A673 (cell line): ENCODE results near the gene HUS1. TPM values are rescaled to one million over a fixed set of nuclear protein-coding genes. Genes with fewer than 3 reads are reported as not detected.
"Not testable (repeated sequence)": the region's sequence is repeated elsewhere in the genome, so short reads cannot be mapped to it uniquely, and the experiment has no call there.

ENCODE experiments used
- BruUV-seq: library from RNA; stranded (reverse); fragments of 400-500 nt; replicated peaks from 2 replicates; lab custom pipeline; 2021; lab: Mats Ljungman, UMichigan
- CTCF ChIA-PET: fragments of 300-600 bp; sonication (Branson Sonifier 250); formaldehyde crosslinking; loops from one replicate; lab custom pipeline; 2022; ENCODE audit warnings: antibody characterized with exemption; lab: Charles Lee
- POLR2A ChIA-PET: fragments of 300-600 bp; sonication (Branson Sonifier 250); formaldehyde crosslinking; loops from one replicate; lab custom pipeline; 2022; ENCODE audit warnings: antibody characterized with exemption; ENCODE audit not compliant: low non-redundant PET; lab: Charles Lee
- DNase-seq: peaks from one replicate; pipeline ENCODE4 v3.0.0-alpha.2; 2015; ENCODE audit warnings: low spot score
- H3K27ac ChIP-seq: fragments of 200-600 bp; sonication (generic); 2 replicates; pipeline ENCODE4 v1.5.1; 2016; ENCODE audit warnings: mixed run types, low read depth, mild to moderate bottlenecking, mixed read lengths, antibody characterized with exemption, low read length; ENCODE audit not compliant: poor library complexity, severe bottlenecking
- H3K27me3 ChIP-seq: fragments of 200-600 bp; sonication (generic); replicated peaks from 2 replicates; pipeline ENCODE4 v1.6.1; 2017; ENCODE audit warnings: mixed run types, low read depth, mild to moderate bottlenecking, mixed read lengths, antibody characterized with exemption, low read length; ENCODE audit not compliant: insufficient read depth, poor library complexity
- H3K36me3 ChIP-seq: fragments of 200-600 bp; sonication (generic); 2 replicates; pipeline ENCODE4 v1.6.1; 2016; ENCODE audit warnings: mixed run types, mild to moderate bottlenecking, mixed read lengths, antibody characterized with exemption, low read length; ENCODE audit not compliant: insufficient read depth, poor library complexity, severe bottlenecking
- H3K4me1 ChIP-seq: fragments of 200-600 bp; sonication (generic); 2 replicates; pipeline ENCODE4 v1.6.1; 2017; ENCODE audit warnings: mixed run types, mild to moderate bottlenecking, mixed read lengths, antibody characterized with exemption, low read length; ENCODE audit not compliant: insufficient read depth, poor library complexity, severe bottlenecking
- H3K4me3 ChIP-seq: fragments of 200-600 bp; sonication (generic); 2 replicates; pipeline ENCODE4 v1.5.1; 2016; ENCODE audit warnings: low read depth, mixed run types, mild to moderate bottlenecking, mixed read lengths, low read length; ENCODE audit not compliant: poor library complexity, severe bottlenecking
- H3K9me3 ChIP-seq: fragments of 200-600 bp; sonication (generic); 2 replicates; pipeline ENCODE4 v1.6.1; 2016; ENCODE audit warnings: mixed run types, low read depth, mild to moderate bottlenecking, mixed read lengths, antibody characterized with exemption, low read length; ENCODE audit not compliant: poor library complexity, severe bottlenecking
- CTCF ChIP-seq: fragments of 300-800, 200-600 bp; sonication (generic); conservative IDR thresholded peaks from 2 replicates; pipeline ENCODE4 v1.5.1; 2017; ENCODE audit warnings: low read depth, mild to moderate bottlenecking, antibody characterized with exemption, low read length, moderate library complexity, mixed read lengths
- EZH2 ChIP-seq: fragments of 200-600 bp; sonication (generic); IDR thresholded peaks from 2 replicates; pipeline ENCODE4 v1.6.1; 2017; ENCODE audit warnings: borderline replicate concordance, low read depth, mild to moderate bottlenecking, mixed read lengths, antibody characterized with exemption, low read length; ENCODE audit not compliant: poor library complexity, severe bottlenecking
- intact Hi-C: fragments of 100-400 bp; cut with micrococcal nuclease; formaldehyde crosslinking; loops from one replicate; pipeline ENCODE4 v1.10.0; 2022; ENCODE audit not compliant: unreplicated experiment
- total RNA-seq: library from RNA; stranded (reverse); gene quantifications from 2 replicates; pipeline ENCODE4 v1.2.3, GENCODE V29; 2021

The HUS1 gene
- total RNA-seq, 1 experiment from 2014 or later = 53.3 TPM

- Histone ChIP-seq H3K9me3 (no peaks in the 10 kb centered on the region), H3K27ac (no peak overlapping the region), H3K4me1 (no peaks in the 10 kb centered on the region), H3K4me3 (no peak overlapping the region), H3K36me3 (no peaks in the 10 kb centered on the region), H3K27me3 (no peaks in the 10 kb centered on the region)
- no peak for DNase-seq
- intact Hi-C loops = no loop called here
- TF ChIP-seq EZH2 (no peak), CTCF (no peak)
- ChIA-PET CTCF (no interaction called here), POLR2A (no interaction called here)
- BruUV-seq = no TSS peak
Measured at GRCh38 chr7:47931005-47932004, 48.1 kb downstream of the HUS1 start.

- no peak for DNase-seq
- no peaks in the 10 kb centered on the region for H3K4me1 ChIP-seq
- H3K36me3 ChIP-seq = no peaks in the 10 kb centered on the region
- no peaks in the 10 kb centered on the region for H3K9me3 ChIP-seq
- no peaks in the 10 kb centered on the region for H3K27me3 ChIP-seq
- POLR2A ChIA-PET = no interaction called here
- no peak overlapping the region for H3K4me3 ChIP-seq
- intact Hi-C loops = no loop called here
- BruUV-seq = no TSS peak
- TF ChIP-seq CTCF (no peak), EZH2 (no peak)
- CTCF ChIA-PET = no interaction called here
- no peak overlapping the region for H3K27ac ChIP-seq
Measured at GRCh38 chr7:47924266-47924665, 55.1 kb downstream of the HUS1 start.

- POLR2A ChIA-PET, H3K9me3 ChIP-seq, H3K36me3 ChIP-seq, intact Hi-C loops, H3K27ac ChIP-seq, H3K4me3 ChIP-seq, H3K4me1 ChIP-seq, H3K27me3 ChIP-seq, DNase-seq, CTCF ChIA-PET, BruUV-seq: not testable (repeated sequence)
Measured at GRCh38 chr7:47923081-47923875, 56.1 kb downstream of the HUS1 start.

- H3K9me3 ChIP-seq, intact Hi-C loops, H3K4me3 ChIP-seq, H3K27ac ChIP-seq, POLR2A ChIA-PET, H3K36me3 ChIP-seq, CTCF ChIA-PET, DNase-seq, BruUV-seq, H3K27me3 ChIP-seq, H3K4me1 ChIP-seq: not testable (repeated sequence)
Measured at GRCh38 chr7:47916514-47916913, 62.9 kb downstream of the HUS1 start.
